ENCODE measurements around the gene ADGRD2. TPM values are rescaled to one million over a fixed set of nuclear protein-coding genes. Genes with fewer than 3 reads are reported as not detected.

Gene ADGRD2
- total RNA-seq, 2 donors from 2014 or later = not detected

GRCh38 chr9:124457079-124457886, 7.0 kb downstream of the ADGRD2 start:
- no peaks in the 10 kb centered on the region for H3K4me1 ChIP-seq (ENCODE audit: control insufficient read depth in 1 of 2, low read depth in 2 of 2)
- no peak overlapping the region for H3K27ac ChIP-seq
- no peak overlapping the region for H3K4me3 ChIP-seq
- no peak for DNase-seq (ENCODE audit: low spot score)
- ATAC-seq (ENCODE audit: insufficient number of reproducible peaks, low FRiP score, low read depth) = no peak
- no peaks in the 10 kb centered on the region for H3K9me3 ChIP-seq
- H3K36me3 ChIP-seq = no peaks in the 10 kb centered on the region
- H3K27me3 ChIP-seq (replicated peaks; ENCODE audit: insufficient read depth) = peaks cover 4% of the 10 kb centered on the region
- TF ChIP-seq CTCF (IDR thresholded peaks at IDR 0.05) = no peak

GRCh38 chr9:124457887-124458431, 7.7 kb downstream of the ADGRD2 start:
- Histone ChIP-seq H3K4me3 (no peak overlapping the region), H3K27ac (no peak overlapping the region), H3K4me1 (ENCODE audit: control insufficient read depth in 1 of 2, low read depth in 2 of 2) (no peaks in the 10 kb centered on the region), H3K27me3 (replicated peaks; ENCODE audit: insufficient read depth) (no peaks in the 10 kb centered on the region), H3K36me3 (no peaks in the 10 kb centered on the region), H3K9me3 (no peaks in the 10 kb centered on the region)
- TF ChIP-seq CTCF (IDR thresholded peaks at IDR 0.05) = no peak
- ATAC-seq (ENCODE audit: insufficient number of reproducible peaks, low FRiP score, low read depth) (no peak), DNase-seq (ENCODE audit: low spot score) (no peak)

GRCh38 chr9:124458441-124458840, 8.2 kb downstream of the ADGRD2 start:
- Histone ChIP-seq H3K4me1 (ENCODE audit: control insufficient read depth in 1 of 2, low read depth in 2 of 2) (no peaks in the 10 kb centered on the region), H3K36me3 (no peaks in the 10 kb centered on the region), H3K9me3 (no peaks in the 10 kb centered on the region), H3K4me3 (no peak overlapping the region), H3K27me3 (replicated peaks; ENCODE audit: insufficient read depth) (no peaks in the 10 kb centered on the region), H3K27ac (no peak overlapping the region)
- DNase-seq (ENCODE audit: low spot score) (no peak), ATAC-seq (ENCODE audit: insufficient number of reproducible peaks, low FRiP score, low read depth) (no peak)
- no peak for TF ChIP-seq CTCF (IDR thresholded peaks at IDR 0.05)

DNA sequence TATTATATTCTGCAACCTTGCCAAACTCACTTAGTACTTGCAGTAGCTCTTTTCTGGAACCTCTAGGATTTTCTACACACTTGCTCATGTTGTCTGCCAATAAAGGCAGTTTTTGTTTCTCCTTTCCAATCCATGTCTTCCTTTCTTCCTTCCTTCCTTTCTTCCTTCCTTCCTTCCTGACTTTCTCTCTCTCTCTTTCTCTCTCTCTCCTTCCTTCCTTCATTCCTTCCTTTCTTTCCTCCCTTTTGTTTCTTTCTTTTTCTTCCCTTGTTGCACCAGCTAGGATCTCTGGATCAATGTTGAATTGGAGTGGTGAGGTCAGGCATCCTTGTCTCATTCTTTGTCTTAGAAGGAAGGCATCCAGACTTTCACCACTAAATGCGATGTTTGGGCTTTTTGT, 12.5 kb downstream of the ADGRD2 start:
- H3K9me3 ChIP-seq = no peaks in the 10 kb centered on the region
- no peak overlapping the region for H3K4me3 ChIP-seq
- no peak for TF ChIP-seq CTCF (IDR thresholded peaks at IDR 0.05)
- H3K27me3 ChIP-seq (replicated peaks; ENCODE audit: insufficient read depth) = no peaks in the 10 kb centered on the region
- no peak overlapping the region for H3K27ac ChIP-seq
- no peaks in the 10 kb centered on the region for H3K36me3 ChIP-seq
- H3K4me1 ChIP-seq (ENCODE audit: control insufficient read depth in 1 of 2, low read depth in 2 of 2) = no peaks in the 10 kb centered on the region
- DNase-seq (ENCODE audit: low spot score) (no peak), ATAC-seq (ENCODE audit: insufficient number of reproducible peaks, low FRiP score, low read depth) (no peak)

- no peaks in the 10 kb centered on the region for H3K4me1 ChIP-seq (ENCODE audit: control insufficient read depth in 1 of 2, low read depth in 2 of 2)
- DNase-seq (ENCODE audit: low spot score) (no peak), ATAC-seq (ENCODE audit: insufficient number of reproducible peaks, low FRiP score, low read depth) (no peak)
- H3K9me3 ChIP-seq = no peaks in the 10 kb centered on the region
- no peaks in the 10 kb centered on the region for H3K36me3 ChIP-seq
- TF ChIP-seq CTCF (IDR thresholded peaks at IDR 0.05) = no peak
- no peak overlapping the region for H3K4me3 ChIP-seq
- H3K27ac ChIP-seq = no peak overlapping the region
- H3K27me3 ChIP-seq (replicated peaks; ENCODE audit: insufficient read depth) = no peaks in the 10 kb centered on the region
Observed at GRCh38 chr9:124465736-124466135, 15.5 kb downstream of the ADGRD2 start.

Measured in thoracic aorta (tissue), 2 donors.